Activated CD4-positive, alpha-beta T cell treated with anti-CD3 and anti-CD28 coated beads, Interleukin-2, amount 50 U/mL, for 24 hours (primary cell): ENCODE measurements around the gene GPR68.
"Not testable (repeated sequence)": the region's sequence is repeated elsewhere in the genome, so short reads cannot be mapped to it uniquely, and the experiment has no call there.

Source experiments
- DNase-seq, 2 donors: peaks; one replicate each; pipeline ENCODE4 v3.0.0-alpha.2; 2020; ENCODE audit warnings: low read depth in 1 of 2, low spot score in 1 of 2

The GPR68 gene

DNA sequence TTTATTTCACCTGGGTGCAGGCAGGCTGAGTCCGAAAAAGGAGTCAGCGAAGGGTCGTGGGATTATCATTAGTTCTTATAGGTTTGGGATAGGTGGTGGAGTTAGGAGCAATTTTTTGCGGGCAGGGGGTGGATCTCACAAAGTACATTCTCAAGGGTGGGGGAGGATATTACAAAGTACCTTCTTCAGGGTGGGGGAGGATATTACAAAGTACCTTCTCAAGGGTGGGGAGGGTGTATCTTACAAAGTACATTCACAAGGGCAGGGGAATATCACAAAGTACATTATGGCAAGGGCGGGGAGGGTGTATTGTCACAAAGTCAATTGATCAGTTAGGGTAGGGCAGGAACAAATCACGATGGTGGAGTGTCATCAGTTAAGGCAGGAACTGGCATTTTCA lies 43.7 kb downstream of the GPR68 start:
- not testable (repeated sequence) for DNase-seq

DNA sequence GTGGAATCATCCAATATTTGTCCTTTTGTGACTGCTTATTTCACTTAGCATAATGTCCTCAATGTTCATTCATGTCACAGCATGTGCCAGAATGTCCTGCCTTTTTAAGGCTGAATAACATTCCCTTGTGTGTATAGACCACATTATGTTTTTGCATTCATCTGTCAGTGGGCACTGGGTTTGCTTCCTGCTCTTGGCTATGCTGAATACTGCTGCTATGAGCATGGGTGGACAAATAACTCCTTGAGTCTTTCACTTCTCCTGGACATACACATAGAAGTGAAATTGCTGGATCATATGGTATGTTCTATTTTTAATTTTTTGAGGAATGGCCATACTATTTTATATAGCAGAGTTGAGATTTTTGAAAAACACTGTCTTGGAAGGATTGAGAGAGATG lies 46.9 kb downstream of the GPR68 start:
- no peak for DNase-seq

DNA sequence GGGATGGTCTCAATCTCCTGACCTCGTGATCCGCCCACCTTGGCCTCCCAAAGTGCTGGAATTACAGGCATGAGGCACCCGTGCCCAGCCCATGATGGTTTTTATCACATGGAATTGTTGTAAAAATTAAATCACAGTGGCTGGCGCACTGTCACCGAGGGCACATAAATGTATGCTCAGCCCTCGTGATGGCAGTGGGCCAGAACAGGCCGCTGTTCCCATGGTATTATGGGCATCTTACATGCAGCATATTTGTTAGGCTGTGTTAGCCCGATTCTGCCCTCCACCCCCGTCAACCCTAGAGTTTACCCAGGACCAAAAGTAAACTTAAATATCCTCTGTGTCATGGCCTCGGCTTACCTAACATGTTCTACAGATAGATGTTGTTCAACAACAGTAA lies 48.6 kb downstream of the GPR68 start:
- DNase-seq = no peak

DNA sequence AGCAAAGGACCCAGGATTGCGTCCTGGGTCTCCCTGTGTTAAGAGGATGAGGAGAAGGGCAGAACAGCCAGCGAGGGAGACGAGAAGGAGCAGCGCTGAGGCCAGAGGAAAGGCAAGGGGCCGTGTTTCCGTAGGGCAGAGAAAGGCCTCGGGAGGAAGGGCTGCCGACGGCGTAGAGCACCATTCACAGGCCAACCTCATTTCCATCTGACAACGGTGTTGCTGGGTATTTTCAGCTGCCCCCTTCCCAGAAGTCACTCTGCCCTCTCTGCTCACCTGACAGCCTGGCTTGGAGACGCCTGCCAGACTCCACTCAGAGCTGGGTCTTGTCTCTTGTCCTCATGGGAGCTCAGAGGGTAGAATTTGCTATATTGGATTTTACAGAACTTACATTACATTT lies 51.4 kb downstream of the GPR68 start:
- DNase-seq = no peak

DNA sequence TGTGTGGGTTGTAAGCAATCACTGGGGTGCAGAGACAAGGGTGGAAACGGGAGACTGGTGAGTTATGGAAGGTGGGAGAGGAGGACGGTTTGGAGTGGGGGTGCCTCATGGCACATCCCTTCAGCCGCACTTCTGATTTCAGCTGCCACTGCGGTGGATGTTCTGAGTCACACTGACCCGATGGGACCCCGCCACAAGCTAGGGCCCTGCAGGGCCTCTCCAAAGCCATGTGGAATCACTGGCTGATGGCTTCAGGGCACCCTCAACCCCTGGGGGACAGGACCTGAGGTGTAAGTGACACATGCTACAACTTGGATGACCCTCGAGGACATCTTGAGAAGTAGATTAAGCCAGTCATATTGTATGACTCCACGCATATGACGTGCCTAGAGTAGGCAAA lies 53.7 kb downstream of the GPR68 start:
- DNase-seq = no peak

DNA sequence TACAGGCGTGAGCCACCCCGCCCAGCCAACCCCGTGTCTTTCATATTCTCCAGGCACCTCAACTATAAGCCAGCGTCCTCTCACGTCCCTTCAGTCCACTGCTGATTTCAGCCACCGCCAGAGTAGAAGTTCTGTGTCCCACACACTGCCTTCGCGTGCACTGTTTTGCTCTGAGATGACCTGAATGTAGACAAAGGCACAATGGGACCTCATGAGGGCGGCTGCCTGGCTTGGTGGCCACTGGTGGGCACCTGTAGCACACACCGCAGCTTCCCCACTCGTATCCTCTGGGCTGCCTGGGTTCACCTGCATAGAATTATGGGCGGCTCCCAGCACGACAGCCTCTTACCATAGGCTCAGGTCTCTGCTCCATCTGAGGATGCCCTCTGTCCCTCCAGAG lies 57.2 kb downstream of the GPR68 start:
- no peak for DNase-seq

DNA sequence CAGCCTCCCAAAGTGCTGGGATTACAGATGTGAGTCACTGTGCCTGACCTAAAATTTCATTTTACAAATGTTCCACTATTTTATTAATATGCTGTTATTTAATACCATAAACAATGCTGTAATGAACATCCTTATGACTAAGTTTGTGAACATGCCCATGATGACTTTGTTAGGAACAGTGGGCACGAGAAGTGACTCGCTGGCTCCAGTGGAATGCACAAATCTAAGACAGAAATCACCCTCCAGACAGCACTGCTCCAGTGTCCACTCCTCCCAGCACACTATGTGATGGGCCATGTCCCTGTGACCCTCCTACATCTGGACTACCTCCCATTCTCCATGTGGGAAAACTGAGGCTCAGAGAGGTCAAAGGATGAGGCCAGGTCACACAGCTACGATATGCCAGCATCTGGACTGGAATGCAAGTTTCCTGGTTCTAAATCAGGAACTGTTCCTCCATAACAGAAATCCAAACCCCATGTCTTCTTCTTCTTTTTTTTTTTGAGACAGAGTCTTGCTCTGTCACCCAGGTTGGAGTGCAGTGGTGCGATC lies 57.9 kb downstream of the GPR68 start:
- DNase-seq = no peak

DNA sequence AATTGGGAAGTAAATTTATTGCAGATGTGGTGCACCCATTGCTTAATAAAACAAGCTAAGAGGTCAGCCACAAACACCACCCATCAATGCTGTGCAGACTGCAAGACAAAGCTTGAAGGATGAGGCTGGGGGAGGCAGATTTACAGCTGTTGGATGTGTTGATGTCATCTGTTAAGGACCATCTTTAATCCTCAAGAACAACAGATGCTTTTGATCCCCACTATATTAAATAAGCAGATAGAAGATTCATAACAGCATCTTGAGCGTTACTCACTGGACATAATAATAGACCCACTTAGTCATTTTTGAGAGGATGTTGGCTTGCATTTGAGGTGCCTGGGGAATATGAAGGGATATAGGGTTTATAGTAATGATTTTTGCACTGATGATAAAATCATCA lies 58.8 kb downstream of the GPR68 start:
- DNase-seq = no peak

DNA sequence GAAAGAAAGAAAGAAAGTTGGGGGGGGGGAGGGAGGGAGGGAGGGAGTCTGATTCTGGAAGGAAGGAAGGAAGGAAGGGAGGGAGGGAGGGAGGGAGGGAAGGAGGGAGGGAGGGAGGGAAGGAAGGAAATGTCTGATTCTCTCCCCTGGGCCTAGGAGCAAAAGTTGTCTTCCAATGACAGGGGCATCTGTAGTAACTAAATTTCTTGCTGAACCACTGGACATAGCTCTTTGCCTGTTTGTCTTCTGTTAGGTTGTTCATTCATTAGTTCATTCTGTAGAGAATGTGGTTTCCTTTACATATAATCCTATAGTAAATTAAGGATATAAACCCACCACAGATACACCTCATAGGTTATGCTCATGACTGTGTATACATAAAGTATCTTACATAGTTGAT lies 59.9 kb downstream of the GPR68 start:
- DNase-seq = no peak

DNA sequence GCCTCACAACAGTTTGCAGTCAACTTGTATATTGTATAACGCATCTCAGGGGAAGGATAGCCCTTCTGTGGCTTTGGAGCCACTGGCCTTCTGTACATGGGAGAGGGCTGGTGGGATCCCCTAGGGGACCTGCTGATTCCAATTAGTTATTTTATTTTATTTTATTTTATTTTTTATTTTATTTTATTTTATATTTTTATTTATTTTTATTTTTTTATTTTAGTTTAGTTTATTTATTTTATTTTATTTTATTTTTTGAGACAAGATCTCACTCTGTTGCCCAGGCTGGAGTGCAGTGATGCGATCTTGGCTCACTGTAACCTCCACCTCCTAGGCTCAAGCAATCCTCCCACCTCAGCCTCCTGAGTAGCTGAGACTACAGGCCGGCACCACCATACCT lies 61.8 kb downstream of the GPR68 start:
- DNase-seq = not testable (repeated sequence)
